ENCODE data around the gene SLC43A3.

SLC43A3 gene

DNA sequence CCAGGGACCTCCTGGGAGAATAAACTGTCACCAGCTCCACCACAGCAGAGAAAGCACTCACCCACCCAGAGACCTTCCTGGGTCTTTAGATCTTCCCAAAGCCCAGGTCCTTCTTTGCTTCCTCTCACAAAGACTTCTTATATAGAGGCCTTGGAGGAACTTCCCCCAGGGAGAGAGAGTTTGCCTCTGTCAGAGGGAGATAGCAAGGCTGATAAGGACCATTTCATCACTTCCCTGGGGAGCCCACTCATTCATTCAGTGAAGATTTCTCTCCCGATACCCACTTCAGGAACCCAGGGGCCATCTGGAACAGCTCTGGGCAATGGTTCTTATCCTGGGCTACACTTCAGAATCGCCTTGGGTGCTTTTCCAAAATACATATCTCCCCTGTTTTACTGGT is 36.4 kb downstream of the SLC43A3 start, which contains the start of gene PRG2:
TSS of gene PRG2 (minus strand) at position 116 of the 400 bp plus-strand sequence. CDS start 706 bp downstream, outside the sequence.
- in situ Hi-C loops (cut with MboI; ENCODE audit: low sequenced_read_pairs), result no loop called here

DNA sequence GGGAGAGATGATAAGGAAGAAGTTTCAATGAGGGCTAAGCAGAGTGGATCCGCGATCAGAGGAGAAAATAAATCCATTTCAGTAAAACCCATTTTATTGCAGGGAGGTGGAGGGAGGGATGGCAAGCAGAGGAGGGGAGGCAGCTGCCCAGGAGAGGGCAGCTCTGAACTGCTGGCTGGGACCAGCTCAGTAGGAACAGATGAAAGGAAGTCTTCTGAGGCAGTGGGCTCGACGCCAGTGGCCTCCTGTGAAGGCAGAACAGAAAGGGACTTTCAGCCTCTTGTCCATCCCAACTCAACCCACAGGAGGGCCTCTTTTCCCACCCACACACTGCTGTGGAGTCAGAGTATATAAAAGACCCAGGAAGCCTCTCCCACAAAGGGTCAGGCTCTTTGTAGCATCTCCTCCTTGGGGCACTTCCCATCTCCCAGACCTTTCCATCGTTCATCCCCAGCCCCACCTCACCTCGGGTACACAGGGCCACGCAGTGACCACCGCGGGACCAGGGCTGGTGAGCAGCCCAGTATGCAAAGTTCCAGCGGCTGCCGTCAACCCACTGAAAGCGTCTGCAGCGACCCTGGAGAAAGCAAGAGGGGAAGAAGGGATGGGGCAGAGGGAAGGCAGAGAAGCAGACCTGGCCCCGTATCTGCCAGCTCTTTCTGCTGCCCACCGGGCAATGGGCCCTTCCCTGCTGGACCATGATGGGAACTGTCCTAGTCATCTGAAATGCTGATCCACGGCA is 39.5 kb downstream of the SLC43A3 start:
- in situ Hi-C loops (cut with MboI; ENCODE audit: low sequenced_read_pairs), result no loop called here

GRCh38 chr11:57386178-57386940 is 40.6 kb downstream of the SLC43A3 start:
- in situ Hi-C loops (cut with MboI; ENCODE audit: low sequenced_read_pairs), result no loop called here

GRCh38 chr11:57380975-57381374 is 45.9 kb downstream of the SLC43A3 start, which contains the start of gene PRG3:
Gene PRG3 (minus strand): TSS chr11:57381150. CDS start chr11:57380708, 442 bp downstream.
- in situ Hi-C loops (cut with MboI; ENCODE audit: low sequenced_read_pairs), result no loop called here

- in situ Hi-C loops (cut with MboI; ENCODE audit: low sequenced_read_pairs), result no loop called here
Measured at GRCh38 chr11:57379732-57380131, 47.2 kb downstream of the SLC43A3 start.

DNA sequence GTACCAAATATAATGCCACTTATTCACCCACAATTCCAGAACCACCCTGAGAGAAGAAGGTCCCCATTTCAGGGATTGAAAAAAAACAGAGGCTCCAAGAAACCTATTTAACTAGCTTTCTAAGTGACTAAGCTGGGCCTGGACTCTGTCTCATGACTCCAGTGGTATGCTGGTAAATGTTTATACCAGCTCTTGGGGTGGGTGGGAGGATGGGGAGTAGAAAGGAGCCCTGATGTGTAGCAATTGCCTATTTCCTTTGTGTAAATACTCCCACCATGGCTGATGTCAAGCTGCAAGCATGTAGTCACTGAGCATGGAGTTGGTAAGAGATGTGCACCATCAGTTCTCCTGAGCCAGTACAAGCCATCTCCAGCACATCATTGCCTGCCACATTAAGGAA is 48.7 kb downstream of the SLC43A3 start:
- in situ Hi-C loops (cut with MboI; ENCODE audit: low sequenced_read_pairs), result no loop called here

DNA sequence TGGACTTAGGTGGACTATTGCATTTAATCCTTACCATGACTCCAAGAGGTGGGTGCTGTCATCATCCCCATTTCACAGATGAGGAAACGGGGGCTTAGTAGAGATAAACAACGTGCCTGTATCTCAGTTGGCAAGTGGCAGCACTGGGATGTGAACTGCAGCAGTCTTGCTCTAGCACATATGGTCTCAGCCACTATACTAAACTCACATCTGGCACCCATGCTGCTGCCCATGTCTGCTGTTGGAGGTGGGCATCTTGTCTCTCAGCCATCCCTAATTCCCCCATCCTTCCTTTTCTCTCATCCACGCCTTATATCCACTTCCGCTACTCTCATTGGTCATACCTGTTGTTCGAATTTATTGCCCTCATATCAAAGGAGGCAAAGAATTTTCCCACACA is 49.8 kb downstream of the SLC43A3 start:
- in situ Hi-C loops (cut with MboI; ENCODE audit: low sequenced_read_pairs), result no loop called here

- in situ Hi-C loops (cut with MboI; ENCODE audit: low sequenced_read_pairs), result no loop called here
Measured at GRCh38 chr11:57376095-57377090, 50.5 kb downstream of the SLC43A3 start.

DNA sequence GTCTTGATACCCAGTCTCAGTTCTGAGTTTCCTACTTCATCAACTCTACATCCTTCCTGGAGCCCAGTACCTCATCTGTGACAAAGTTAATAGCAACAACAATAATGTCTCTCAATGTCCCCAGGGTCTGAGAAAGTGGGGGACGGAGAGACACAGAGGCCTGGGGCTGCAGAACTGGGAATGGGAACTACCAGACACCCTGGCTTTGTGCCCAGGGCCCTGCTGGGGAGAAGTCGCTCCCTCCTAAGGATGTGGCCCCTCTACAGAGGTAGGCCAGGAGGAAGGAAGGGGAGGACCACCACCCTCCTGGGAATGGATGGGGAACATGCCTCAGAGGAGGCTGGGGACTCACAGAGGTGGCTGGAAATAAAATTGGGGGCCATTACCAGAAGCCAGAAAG is 51.4 kb downstream of the SLC43A3 start:
- in situ Hi-C loops (cut with MboI; ENCODE audit: low sequenced_read_pairs), result no loop called here

- in situ Hi-C loops (cut with MboI; ENCODE audit: low sequenced_read_pairs), result no loop called here
Measured at GRCh38 chr11:57374966-57375365, 52.0 kb downstream of the SLC43A3 start.

DNA sequence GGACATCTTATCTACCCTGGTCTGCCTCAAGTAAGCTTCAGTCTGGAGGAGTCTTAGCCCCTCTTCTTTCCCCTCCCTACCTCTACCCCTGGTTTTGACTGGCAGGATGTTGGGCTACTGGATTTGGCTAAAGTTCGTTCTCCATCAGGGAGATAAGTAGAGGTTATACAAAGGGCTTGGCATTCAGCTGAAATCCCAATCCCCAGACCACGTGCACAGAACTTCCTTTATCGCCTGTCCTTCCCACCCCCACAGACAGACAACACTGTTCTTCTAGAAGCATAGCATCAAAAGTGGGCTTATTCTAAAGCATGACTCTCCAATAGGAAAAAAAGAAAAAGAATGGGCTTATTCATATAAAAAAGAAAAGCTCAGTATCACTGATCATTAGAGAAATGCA is 53.8 kb downstream of the SLC43A3 start:
- in situ Hi-C loops (cut with MboI; ENCODE audit: low sequenced_read_pairs), result no loop called here

GRCh38 chr11:57370941-57371340 is 56.0 kb downstream of the SLC43A3 start:
- in situ Hi-C loops (cut with MboI; ENCODE audit: low sequenced_read_pairs), result no loop called here

DNA sequence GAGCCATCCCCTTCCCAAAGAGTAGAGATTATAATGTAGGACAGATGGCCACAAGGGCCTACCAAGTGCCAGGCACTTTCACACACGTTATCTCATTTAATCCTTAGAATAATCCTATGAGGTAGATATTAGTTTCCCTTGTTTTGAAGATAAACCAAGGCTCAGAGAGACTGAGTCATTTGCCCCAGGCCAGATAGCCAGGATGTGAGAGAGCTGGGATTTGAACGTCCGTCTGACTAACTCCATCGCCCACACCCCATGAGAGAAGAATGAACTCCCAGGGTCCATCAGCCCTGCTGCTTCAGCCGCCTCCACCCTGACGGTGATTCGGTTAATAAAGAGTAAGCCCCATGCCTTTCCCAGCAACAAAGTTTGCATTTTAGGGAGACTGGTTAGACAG is 56.7 kb downstream of the SLC43A3 start:
- in situ Hi-C loops (cut with MboI; ENCODE audit: low sequenced_read_pairs), result no loop called here

DNA sequence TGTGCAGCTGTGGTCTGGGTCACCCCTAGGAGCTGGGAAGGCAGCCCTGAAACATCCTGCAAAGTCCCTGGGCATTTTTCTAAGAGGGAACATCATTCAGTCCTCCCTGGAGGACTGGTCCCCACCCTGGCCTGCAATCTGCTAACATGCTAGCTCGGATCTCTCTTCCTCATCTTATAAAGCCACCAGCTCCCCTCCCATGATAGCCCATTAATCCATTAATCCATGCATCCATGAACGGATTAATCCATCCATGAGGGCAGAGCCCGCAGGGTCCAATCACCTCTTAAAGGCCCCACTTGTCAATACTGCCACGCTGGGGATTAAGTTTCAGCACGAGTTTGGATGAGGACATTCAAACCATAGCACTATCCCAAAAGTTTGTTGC is 58.1 kb downstream of the SLC43A3 start:
- in situ Hi-C loops (cut with MboI; ENCODE audit: low sequenced_read_pairs), result no loop called here

- in situ Hi-C loops (cut with MboI; ENCODE audit: low sequenced_read_pairs), result no loop called here
Measured at GRCh38 chr11:57368106-57368844, 58.6 kb downstream of the SLC43A3 start.

GRCh38 chr11:57364851-57365660 is 61.9 kb downstream of the SLC43A3 start:
- in situ Hi-C loops (cut with MboI; ENCODE audit: low sequenced_read_pairs), result no loop called here

DNA sequence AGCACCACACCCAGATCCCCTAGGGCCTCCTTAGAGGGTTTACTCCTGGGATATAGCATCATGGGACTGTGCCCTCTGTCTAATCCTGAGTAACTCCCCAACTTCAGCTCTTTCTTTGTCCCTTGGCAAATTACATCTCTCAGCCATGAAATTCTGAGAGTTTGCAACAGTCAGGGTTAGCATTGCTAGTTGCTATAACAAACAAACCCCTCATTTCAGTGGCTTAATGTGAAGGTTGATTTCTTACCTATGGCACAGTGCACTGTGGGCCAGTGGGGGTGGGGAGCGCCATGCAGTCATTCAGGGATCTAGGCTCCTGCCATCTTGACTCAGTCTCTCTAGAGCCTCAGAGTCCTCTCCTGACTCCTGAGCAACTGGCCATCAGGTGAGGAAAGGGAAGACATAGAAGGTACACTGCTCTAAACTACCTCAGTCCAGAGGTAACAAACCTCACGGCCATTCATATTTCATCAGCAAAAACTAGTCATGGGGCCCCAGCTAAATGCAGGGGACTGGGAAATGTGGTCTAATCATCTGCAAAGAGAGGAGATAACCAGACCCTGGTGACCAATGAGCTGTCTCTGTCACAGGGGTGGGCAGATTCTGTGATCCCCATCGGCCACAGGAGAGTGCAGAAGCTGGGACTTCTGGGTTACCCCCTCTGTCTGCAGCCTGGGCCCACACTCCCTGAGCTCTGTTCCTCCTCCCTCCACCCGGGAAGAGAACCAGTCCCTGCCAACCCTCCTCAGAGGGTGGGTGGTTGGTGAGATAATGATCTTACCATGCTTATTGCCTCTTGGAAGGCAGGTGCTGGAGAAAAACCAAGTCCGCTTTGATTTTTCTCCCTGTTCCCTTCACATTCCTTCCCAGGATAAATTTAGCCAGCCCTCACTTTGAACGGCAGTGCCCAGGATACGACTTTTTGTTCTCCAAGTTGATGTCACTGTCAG is 63.5 kb downstream of the SLC43A3 start:
- in situ Hi-C loops (cut with MboI; ENCODE audit: low sequenced_read_pairs), result no loop called here

- in situ Hi-C loops (cut with MboI; ENCODE audit: low sequenced_read_pairs), result no loop called here
Measured at GRCh38 chr11:57361926-57362325, 65.0 kb downstream of the SLC43A3 start.

All from HL-60/S4 treated with phorbol 12-myristate 13-acetate at 8.2 ng/mL for 4 days and 3 days (cell line).